ENCODE data around the gene CCDC33. TPM values are rescaled to one million over a fixed set of nuclear protein-coding genes. Genes with fewer than 3 reads are reported as not detected.

CCDC33 gene
- total and polyA plus RNA-seq, 2 donors from 2014 or later, result 0.63 TPM; not detected in 1

DNA sequence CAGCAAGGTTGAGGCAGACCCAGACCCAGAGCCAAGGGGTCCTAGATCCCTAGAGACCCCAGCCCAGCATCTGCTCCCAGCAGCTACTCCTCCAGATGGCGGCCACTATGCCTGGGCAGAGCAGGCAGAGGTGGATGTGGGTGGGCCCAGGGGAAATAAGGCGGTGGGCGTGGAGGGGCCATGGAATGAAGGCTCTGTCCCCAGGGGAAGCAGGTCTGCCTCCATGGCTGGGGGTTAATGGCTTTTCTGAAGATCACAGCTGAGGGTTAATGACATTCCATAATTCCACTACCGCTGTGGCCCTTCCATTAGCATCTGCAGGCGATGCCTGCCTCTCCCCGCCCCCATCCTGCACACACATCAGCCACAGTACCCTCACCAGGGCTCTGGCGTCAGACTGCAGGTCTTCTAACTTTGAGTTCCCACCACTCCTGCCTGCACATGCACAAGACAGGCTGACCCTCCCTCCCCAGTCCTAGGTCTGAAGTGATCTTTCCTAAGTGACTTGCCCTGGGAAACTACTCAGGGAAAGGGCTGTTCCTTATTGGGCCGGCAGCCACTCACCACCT is 41.2 kb downstream of the CCDC33 start:
- TF ChIP-seq, protein P1, sequence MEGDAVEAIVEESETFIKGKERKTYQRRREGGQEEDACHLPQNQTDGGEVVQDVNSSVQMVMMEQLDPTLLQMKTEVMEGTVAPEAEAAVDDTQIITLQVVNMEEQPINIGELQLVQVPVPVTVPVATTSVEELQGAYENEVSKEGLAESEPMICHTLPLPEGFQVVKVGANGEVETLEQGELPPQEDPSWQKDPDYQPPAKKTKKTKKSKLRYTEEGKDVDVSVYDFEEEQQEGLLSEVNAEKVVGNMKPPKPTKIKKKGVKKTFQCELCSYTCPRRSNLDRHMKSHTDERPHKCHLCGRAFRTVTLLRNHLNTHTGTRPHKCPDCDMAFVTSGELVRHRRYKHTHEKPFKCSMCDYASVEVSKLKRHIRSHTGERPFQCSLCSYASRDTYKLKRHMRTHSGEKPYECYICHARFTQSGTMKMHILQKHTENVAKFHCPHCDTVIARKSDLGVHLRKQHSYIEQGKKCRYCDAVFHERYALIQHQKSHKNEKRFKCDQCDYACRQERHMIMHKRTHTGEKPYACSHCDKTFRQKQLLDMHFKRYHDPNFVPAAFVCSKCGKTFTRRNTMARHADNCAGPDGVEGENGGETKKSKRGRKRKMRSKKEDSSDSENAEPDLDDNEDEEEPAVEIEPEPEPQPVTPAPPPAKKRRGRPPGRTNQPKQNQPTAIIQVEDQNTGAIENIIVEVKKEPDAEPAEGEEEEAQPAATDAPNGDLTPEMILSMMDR (IDR thresholded peaks at IDR 0.05; ENCODE audit: borderline replicate concordance, extremely low read depth, insufficient read depth), result no peak
- intact Hi-C loops (cut with DNase I), result no loop called here
- no peaks in the 10 kb centered on the region for H3K4me1 ChIP-seq (ENCODE audit: control insufficient read depth in 2 of 3, insufficient read depth in 2 of 3, low read depth in 1 of 3, low read length in 3 of 3)
- DNase-seq (no peak), FAIRE-seq (no peak)
- no peak overlapping the region for H3K27ac ChIP-seq (ENCODE audit: low read depth in 2 of 2, low read length in 2 of 2)
- no peaks in the 10 kb centered on the region for H3K27me3 ChIP-seq (ENCODE audit: control insufficient read depth, insufficient read depth, low read length)
- no peaks in the 10 kb centered on the region for H3K9me3 ChIP-seq (ENCODE audit: control insufficient read depth in 2 of 3, insufficient read depth in 1 of 3, low read length in 3 of 3)
- H3K9ac ChIP-seq (ENCODE audit: low read length in 3 of 3), result no peak overlapping the region
- no peak overlapping the region for H3K4me3 ChIP-seq (ENCODE audit: low read length in 3 of 3)
- H3K36me3 ChIP-seq (ENCODE audit: control insufficient read depth in 2 of 3, insufficient read depth in 3 of 3, low read length in 3 of 3), result no peaks in the 10 kb centered on the region

DNA sequence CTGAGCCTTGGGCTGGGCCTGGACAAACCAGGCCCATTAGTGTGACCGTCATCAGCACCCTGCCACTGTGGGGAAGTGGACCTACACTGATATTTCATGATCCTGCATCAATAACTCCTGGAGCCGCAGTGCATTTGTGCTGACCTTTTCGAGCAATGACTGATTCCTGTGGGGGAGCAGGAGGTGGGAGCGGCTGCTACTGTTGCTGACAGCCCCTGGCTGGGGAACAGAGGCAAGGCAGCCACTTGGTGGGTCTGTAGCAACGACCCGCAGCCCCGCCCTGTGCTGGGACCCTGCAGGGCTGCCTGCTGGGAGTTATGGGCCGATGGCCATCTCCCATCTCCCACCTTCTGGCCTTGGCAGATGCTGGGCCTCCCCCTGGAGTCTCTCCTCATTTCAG is 42.1 kb downstream of the CCDC33 start:
- Histone ChIP-seq H3K9ac (ENCODE audit: low read length in 3 of 3) (no peak overlapping the region), H3K4me3 (ENCODE audit: low read length in 3 of 3) (no peak overlapping the region), H3K9me3 (ENCODE audit: control insufficient read depth in 2 of 3, insufficient read depth in 1 of 3, low read length in 3 of 3) (no peaks in the 10 kb centered on the region), H3K27me3 (ENCODE audit: control insufficient read depth, insufficient read depth, low read length) (no peaks in the 10 kb centered on the region), H3K4me1 (ENCODE audit: control insufficient read depth in 2 of 3, insufficient read depth in 2 of 3, low read depth in 1 of 3, low read length in 3 of 3) (no peaks in the 10 kb centered on the region), H3K27ac (ENCODE audit: low read depth in 2 of 2, low read length in 2 of 2) (no peak overlapping the region), H3K36me3 (ENCODE audit: control insufficient read depth in 2 of 3, insufficient read depth in 3 of 3, low read length in 3 of 3) (no peaks in the 10 kb centered on the region)
- TF ChIP-seq, protein P1 (IDR thresholded peaks at IDR 0.05; ENCODE audit: borderline replicate concordance, extremely low read depth, insufficient read depth), result no peak
- intact Hi-C loops (cut with DNase I), result no loop called here
- no peak for DNase-seq
- FAIRE-seq, result no peak

DNA sequence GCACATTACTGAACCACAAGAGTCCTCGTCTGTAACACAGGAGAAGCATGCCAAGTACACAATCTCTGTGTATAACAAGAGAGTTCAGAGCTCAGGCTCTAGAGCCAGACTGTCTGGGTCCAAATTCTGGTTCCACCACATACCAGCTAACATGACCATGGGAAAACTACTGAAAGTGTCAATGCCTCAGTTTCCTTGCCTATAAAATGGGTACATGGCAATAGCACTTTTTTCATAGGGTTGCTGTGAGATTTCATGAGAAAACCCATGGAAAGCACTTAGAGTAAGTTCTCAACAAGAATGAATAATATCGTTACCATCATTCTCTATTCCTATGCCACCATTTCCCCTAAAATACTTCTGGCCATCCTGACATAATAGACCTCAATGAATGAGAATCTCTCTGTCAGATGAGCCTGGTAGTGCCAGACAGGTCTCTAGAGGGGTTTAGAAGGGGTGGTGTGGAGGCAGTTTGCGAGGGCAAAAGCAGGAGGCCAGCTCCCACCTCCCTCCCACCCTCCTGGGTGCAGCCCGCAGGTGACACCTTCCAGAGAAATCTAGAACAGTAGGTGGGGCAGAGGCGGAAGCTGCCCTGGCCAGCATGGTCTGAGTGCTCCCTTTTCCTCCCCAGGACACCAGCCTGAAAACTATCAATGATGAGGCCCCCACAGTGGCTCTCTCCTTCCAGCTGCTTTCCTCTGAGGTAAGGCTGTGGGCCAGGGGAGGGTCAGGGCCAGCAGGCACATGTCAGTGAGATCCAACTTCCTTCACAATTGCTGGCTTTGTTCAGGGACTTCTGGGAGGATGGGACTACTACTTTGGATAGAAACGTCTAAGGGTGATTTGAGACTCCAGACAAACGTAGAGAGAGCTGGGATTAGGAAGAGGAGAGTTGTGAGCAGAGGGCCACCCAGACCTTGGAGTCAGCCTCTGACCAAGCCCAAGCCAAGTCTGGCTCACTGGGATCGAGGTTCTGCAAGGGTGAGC is 45.3 kb downstream of the CCDC33 start:
- TF ChIP-seq, protein P1 (IDR thresholded peaks at IDR 0.05; ENCODE audit: borderline replicate concordance, extremely low read depth, insufficient read depth), result no peak
- no peak overlapping the region for H3K4me3 ChIP-seq (ENCODE audit: low read length in 3 of 3)
- H3K9me3 ChIP-seq (ENCODE audit: control insufficient read depth in 2 of 3, insufficient read depth in 1 of 3, low read length in 3 of 3), result no peaks in the 10 kb centered on the region
- FAIRE-seq (no peak), DNase-seq (no peak)
- H3K9ac ChIP-seq (ENCODE audit: low read length in 3 of 3), result no peak overlapping the region
- no peaks in the 10 kb centered on the region for H3K36me3 ChIP-seq (ENCODE audit: control insufficient read depth in 2 of 3, insufficient read depth in 3 of 3, low read length in 3 of 3)
- H3K27ac ChIP-seq (ENCODE audit: low read depth in 2 of 2, low read length in 2 of 2), result no peak overlapping the region
- H3K4me1 ChIP-seq (ENCODE audit: control insufficient read depth in 2 of 3, insufficient read depth in 2 of 3, low read depth in 1 of 3, low read length in 3 of 3), result no peaks in the 10 kb centered on the region
- no peaks in the 10 kb centered on the region for H3K27me3 ChIP-seq (ENCODE audit: control insufficient read depth, insufficient read depth, low read length)
- intact Hi-C loops (cut with DNase I), result no loop called here
